HepG2 (cell line): ENCODE data around the gene KRT6B. TPM values are rescaled to one million over a fixed set of nuclear protein-coding genes. Genes with fewer than 3 reads are reported as not detected.
"Not testable (repeated sequence)": the region's sequence is repeated elsewhere in the genome, so short reads cannot be mapped to it uniquely, and the experiment has no call there.

ENCODE experiments used
- ATAC-seq: fragments of 200-7000 bp; cut with Tn5 transposase; 3 replicates; pipeline ENCODE4 v1.9.1; 2020; ENCODE audit warnings: mild to moderate bottlenecking, moderate library complexity
- BruUV-seq: library from RNA; stranded (reverse); fragments of 400-500 nt; replicated peaks from 2 replicates; lab custom pipeline; 2021; lab: Mats Ljungman, UMichigan
- CTCF ChIA-PET: fragments of 300-600 bp; formaldehyde crosslinking; extraction: SDS; loops from one replicate; lab custom pipeline; 2021; ENCODE audit warnings: low total read pairs, inconsistent platforms, low intra/inter-chr PET ratio; lab: Yijun Ruan, JAX
- POLR2A ChIA-PET: fragments of 350-600 bp; sonication (Branson Sonifier 250); formaldehyde crosslinking; loops from one replicate; lab custom pipeline; 2020; ENCODE audit warnings: antibody characterized with exemption, inconsistent platforms; lab: Yijun Ruan, JAX
- DNase-seq: peaks from one replicate; pipeline ENCODE4 v3.0.0-alpha.2; 2015; ENCODE audit warnings: low spot score
- FAIRE-seq: peaks from 3 replicates; lab custom pipeline; 2011; peaks lifted over from hg19 to GRCh38; lab: Jason Lieb, UNC
- H2AFZ ChIP-seq: one replicate; pipeline ENCODE4 v1.6.1; 2011; ENCODE audit warnings: low read length, inconsistent platforms
- H3K27ac ChIP-seq: fragments of 300-600 bp; 3 replicates; pipeline ENCODE4 v1.8.0; 2011; ENCODE audit warnings: mixed run types, mild to moderate bottlenecking, mixed read lengths, low read length, inconsistent platforms; ENCODE audit not compliant: insufficient read depth; ENCODE audit errors: extremely low read length
- H3K27me3 ChIP-seq, 2 experiments: fragments of 200-600 bp in 1 of 2; 2 replicates in 1 of 2; 3 replicates in 1 of 2; pipeline versions ENCODE4 v1.6.0 to v1.8.0; 2011; ENCODE audit warnings: low read length in 2 of 2, mild to moderate bottlenecking in 2 of 2, moderate library complexity in 2 of 2, inconsistent platforms in 1 of 2; ENCODE audit not compliant: insufficient read depth in 2 of 2, control insufficient read depth in 1 of 2
- H3K36me3 ChIP-seq, 2 experiments: fragments of 200-600 bp in 1 of 2; replicated peaks in 1 of 2; 2 replicates in 1 of 2; 3 replicates in 1 of 2; pipeline versions ENCODE4 v1.5.1 to v1.8.0; 2011; ENCODE audit warnings: low read length in 2 of 2, inconsistent platforms in 1 of 2; ENCODE audit not compliant: insufficient read depth in 2 of 2, control insufficient read depth in 1 of 2
- H3K4me1 ChIP-seq: 2 replicates; pipeline ENCODE4 v1.5.1; 2012; ENCODE audit warnings: low read length, inconsistent platforms; ENCODE audit not compliant: insufficient read depth
- H3K4me2 ChIP-seq: 2 replicates; pipeline ENCODE4 v1.6.0; 2011; ENCODE audit warnings: low read depth, low read length, inconsistent platforms
- H3K4me3 ChIP-seq, 3 experiments: fragments of 200-600 bp in 1 of 3; sonication (generic), shearing (Covaris generic) in 1 of 3; replicated peaks in 1 of 3; 2 replicates each; pipeline ENCODE4 v1.5.1; 2011 to 2016; ENCODE audit warnings: low read length in 3 of 3, inconsistent platforms in 2 of 3, low read depth in 2 of 3, mild to moderate bottlenecking in 2 of 3, control low read depth in 1 of 3, mixed read lengths in 1 of 3; ENCODE audit not compliant: insufficient read depth in 1 of 3
- H3K79me2 ChIP-seq: one replicate; pipeline ENCODE4 v1.6.1; 2011; ENCODE audit warnings: low read length, inconsistent platforms; ENCODE audit not compliant: insufficient read depth
- H3K9ac ChIP-seq: 2 replicates; pipeline ENCODE4 v1.6.0; 2011; ENCODE audit warnings: mild to moderate bottlenecking, low read depth, low read length, inconsistent platforms; ENCODE audit not compliant: insufficient read depth
- H3K9me3 ChIP-seq: 2 replicates; pipeline ENCODE4 v1.5.1; 2012; ENCODE audit warnings: mild to moderate bottlenecking, low read length
- H4K20me1 ChIP-seq: 2 replicates; pipeline ENCODE4 v1.6.0; 2011; ENCODE audit warnings: inconsistent platforms, mild to moderate bottlenecking, low read length, moderate library complexity; ENCODE audit not compliant: insufficient read depth
- CBX1 ChIP-seq: IDR thresholded peaks from one replicate; pipeline ENCODE4 v1.6.1; 2016; ENCODE audit warnings: antibody characterized with exemption, low read depth
- CCDC6 ChIP-seq: sonication (generic); formaldehyde crosslinking; IDR thresholded peaks from 2 replicates; pipeline ENCODE4 v1.8.1; 2022; ENCODE audit warnings: mild to moderate bottlenecking, missing genetic modification reagents, moderate library complexity
- NCOA2 ChIP-seq: sonication (generic); formaldehyde crosslinking; IDR thresholded peaks from 2 replicates; pipeline ENCODE4 v1.8.0; 2022; ENCODE audit warnings: inconsistent platforms
- RELA ChIP-seq: sonication (generic); formaldehyde crosslinking; IDR thresholded peaks from 2 replicates; pipeline ENCODE4 v1.4.0; 2020; ENCODE audit warnings: missing genetic modification reagents
- TFE3 ChIP-seq: IDR thresholded peaks from 2 replicates; pipeline ENCODE4 v1.6.1; 2016
- ZBTB1 ChIP-seq: sonication (generic); formaldehyde crosslinking; IDR thresholded peaks from 2 replicates; pipeline ENCODE4 v1.4.0; 2020; ENCODE audit warnings: missing genetic modification reagents, borderline replicate concordance
- ZNF333 ChIP-seq: sonication (generic); formaldehyde crosslinking; IDR thresholded peaks from 2 replicates; pipeline ENCODE4 v1.4.0; 2020; ENCODE audit warnings: mild to moderate bottlenecking, missing genetic modification reagents, borderline replicate concordance
- ZNF644 ChIP-seq: IDR thresholded peaks from 2 replicates; pipeline ENCODE4 v1.6.1; 2016; ENCODE audit warnings: low read depth
- WGBS: methylation state at CpG from one replicate; pipeline ENCODE4 v1.1.6; 2017; ENCODE audit warnings: low lambda C conversion rate; 5-methylcytosine and 5-hydroxymethylcytosine counted together
- in situ Hi-C: cut with HindIII; loops from 2 replicates; pipeline ENCODE4 v1.10.0; 2017; ENCODE audit warnings: low pct_unique_long_range_greater_than_20kb; ENCODE audit not compliant: extremely low pct_ligation_motif_present
- intact Hi-C: fragments of 100-400 bp; cut with micrococcal nuclease; formaldehyde crosslinking; loops from one replicate; pipeline ENCODE4 v1.10.0; 2022; ENCODE audit not compliant: unreplicated experiment
- polyA plus RNA-seq, 8 experiments: library from polyadenylated mRNA; depleted of rRNA in 3 of 8; stranded (reverse) in 7 of 8; unstranded in 1 of 8; fragments of >200 nt; fragmentation: Illumina TruSeq in 4 of 8; extraction: Trizol in 4 of 8; gene quantifications; 2 replicates each; pipeline versions ENCODE4 v1.2.1 to v1.2.3, GENCODE V29; 2011 to 2016; ENCODE audit warnings: low read depth in 4 of 8, missing spikeins in 1 of 8, mixed read lengths in 1 of 8; ENCODE audit not compliant: insufficient read depth in 1 of 8
- total RNA-seq, 5 experiments: library from RNA; depleted of rRNA; stranded (reverse); fragments of >200 nt; fragmentation: Illumina TruSeq; extraction: Trizol; gene quantifications; 2 replicates each; pipeline ENCODE4 v1.2.3, GENCODE V29; 2016; ENCODE audit warnings: low read depth in 1 of 5
- TF ChIP-seq, protein P1 (sequence below): sonication (generic); formaldehyde crosslinking; IDR thresholded peaks from 2 replicates; pipeline ENCODE4 v1.8.0; 2022; ENCODE audit warnings: low read depth, missing genetic modification reagents

Gene KRT6B
- total and polyA plus RNA-seq, 2 of the 13 experiments (the other 11 are each of a cell fraction or from before 2014, with no cell fraction given), result not detected

DNA sequence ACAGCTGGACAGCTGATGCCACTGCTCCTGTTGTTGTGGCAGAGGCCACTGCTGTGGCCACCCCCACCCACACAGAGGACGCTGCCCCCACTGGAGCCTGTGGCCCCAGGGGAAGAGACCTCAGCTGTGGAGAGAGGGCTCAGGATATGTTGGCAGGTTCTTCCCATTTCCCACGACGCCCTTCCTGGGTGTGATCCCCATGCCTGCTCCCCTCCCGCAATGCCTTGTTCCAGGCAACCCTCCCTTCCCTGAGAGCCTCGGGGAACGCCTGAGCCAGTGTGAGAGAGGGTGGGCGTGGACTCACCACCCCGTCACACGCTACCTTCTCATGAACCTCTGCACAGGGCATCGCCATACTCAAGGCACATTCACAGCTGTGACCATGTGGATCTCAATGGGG, 40.1 kb downstream of the KRT6B start:
- no peak overlapping the region for H2AFZ ChIP-seq
- no peaks in the 10 kb centered on the region for H4K20me1 ChIP-seq
- H3K4me3 ChIP-seq, result no peak overlapping the region
- H3K27me3 ChIP-seq, result no peaks in the 10 kb centered on the region; a peak in 1 of 5 replicates
- no peak for TF ChIP-seq CBX1
- TF ChIP-seq TFE3 (CRISPR knock-in tag), result no peak
- no peak for TF ChIP-seq ZNF644 (CRISPR knock-in tag)
- TF ChIP-seq ZBTB1, result no peak
- no peak for TF ChIP-seq ZNF333 (CRISPR knock-in tag)
- TF ChIP-seq CCDC6 (CRISPR knock-in tag), result no peak
- no peak for TF ChIP-seq RELA (CRISPR knock-in tag)
- no peak for TF ChIP-seq NCOA2 (CRISPR knock-in tag)
- TF ChIP-seq, protein P1, sequence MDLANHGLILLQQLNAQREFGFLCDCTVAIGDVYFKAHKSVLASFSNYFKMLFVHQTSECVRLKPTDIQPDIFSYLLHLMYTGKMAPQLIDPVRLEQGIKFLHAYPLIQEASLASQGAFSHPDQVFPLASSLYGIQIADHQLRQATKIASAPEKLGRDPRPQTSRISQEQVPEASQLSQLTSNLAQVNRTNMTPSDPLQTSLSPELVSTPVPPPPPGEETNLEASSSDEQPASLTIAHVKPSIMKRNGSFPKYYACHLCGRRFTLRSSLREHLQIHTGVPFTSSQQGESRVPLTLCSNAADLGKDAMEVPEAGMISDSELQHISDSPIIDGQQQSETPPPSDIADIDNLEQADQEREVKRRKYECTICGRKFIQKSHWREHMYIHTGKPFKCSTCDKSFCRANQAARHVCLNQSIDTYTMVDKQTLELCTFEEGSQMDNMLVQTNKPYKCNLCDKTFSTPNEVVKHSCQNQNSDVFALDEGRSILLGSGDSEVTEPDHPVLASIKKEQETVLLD, result no peak
- DNase-seq, result no peak
- no peak overlapping the region for H3K4me2 ChIP-seq
- FAIRE-seq, result no peak
- ChIA-PET CTCF (no interaction called here), POLR2A (no interaction called here)
- in situ Hi-C loops, result no loop called here
- no peak overlapping the region for H3K9ac ChIP-seq
- intact Hi-C loops, result no loop called here
- no peaks in the 10 kb centered on the region for H3K79me2 ChIP-seq
- no peak overlapping the region for H3K27ac ChIP-seq
- no peaks in the 10 kb centered on the region for H3K4me1 ChIP-seq
- no TSS peak for BruUV-seq
- no peak for ATAC-seq
- no peaks in the 10 kb centered on the region for H3K9me3 ChIP-seq
- no peaks in the 10 kb centered on the region for H3K36me3 ChIP-seq
- WGBS, result no CpG with 5 or more reads among the region's 10 CpGs

- WGBS, result no CpG with 5 or more reads among the region's 1 CpG
- CTCF ChIA-PET, result not testable (repeated sequence)
Observed at GRCh38 chr12:52410589-52411248, 41.2 kb downstream of the KRT6B start.

More at GRCh38 chr12:52410589-52411248, 41.2 kb downstream of the KRT6B start:
- intact Hi-C loops, H3K36me3 ChIP-seq, H4K20me1 ChIP-seq, H2AFZ ChIP-seq, H3K4me1 ChIP-seq, H3K9me3 ChIP-seq, H3K4me3 ChIP-seq, in situ Hi-C loops, H3K9ac ChIP-seq, H3K4me2 ChIP-seq, ATAC-seq, BruUV-seq, H3K27me3 ChIP-seq, POLR2A ChIA-PET, H3K27ac ChIP-seq, FAIRE-seq, H3K79me2 ChIP-seq, DNase-seq: not testable (repeated sequence)
